ENCODE data around the gene SLC22A31.
"Not testable (repeated sequence)": the region's sequence is repeated elsewhere in the genome, so short reads cannot be mapped to it uniquely, and the experiment has no call there.

The SLC22A31 gene

GRCh38 chr16:89186593-89187031, 13.7 kb downstream of the SLC22A31 start:
- not testable (repeated sequence) for H3K14ac ChIP-seq (ENCODE audit: low read length); H3K27me3 ChIP-seq (ENCODE audit: insufficient read depth, low read length); H2AK5ac ChIP-seq (ENCODE audit: low read length); H3K4me2 ChIP-seq (ENCODE audit: low read length); H2BK120ac ChIP-seq (ENCODE audit: insufficient read depth, low read length, poor library complexity); H3K4me3 ChIP-seq (ENCODE audit: low read depth, low read length); H3K9me3 ChIP-seq (ENCODE audit: insufficient read depth, low read depth, low read length); H3K18ac ChIP-seq (ENCODE audit: low read length); H3K4ac ChIP-seq (ENCODE audit: low read depth, low read length); H2AFZ ChIP-seq (ENCODE audit: insufficient read depth, low read length, poor library complexity); H3K9ac ChIP-seq (ENCODE audit: low read length); H4K91ac ChIP-seq (ENCODE audit: low read depth, low read length); H3K79me2 ChIP-seq (ENCODE audit: control insufficient read depth, insufficient read depth, low read length, poor library complexity); H3K36me3 ChIP-seq (ENCODE audit: control insufficient read depth in 1 of 2, insufficient read depth in 2 of 2, low read length in 2 of 2); H3K27ac ChIP-seq (ENCODE audit: low read depth, low read length); H2BK12ac ChIP-seq (ENCODE audit: low read length); H3K23ac ChIP-seq (ENCODE audit: low read length); H2BK5ac ChIP-seq (ENCODE audit: low read depth, low read length, poor library complexity); H3K79me1 ChIP-seq (ENCODE audit: low read length); H3K4me1 ChIP-seq (ENCODE audit: control insufficient read depth in 1 of 2, insufficient read depth in 2 of 2, low read length in 2 of 2); DNase-seq; H4K8ac ChIP-seq (ENCODE audit: low read depth, low read length); H4K12ac ChIP-seq (ENCODE audit: low read depth, low read length)
- no CpG with 5 or more reads among the region's 20 CpGs for WGBS (ENCODE audit: extremely low coverage, insufficient coverage, insufficient read length)

- not testable (repeated sequence) for H3K4me3 ChIP-seq (ENCODE audit: low read depth, low read length); H2BK120ac ChIP-seq (ENCODE audit: insufficient read depth, low read length, poor library complexity); H3K14ac ChIP-seq (ENCODE audit: low read length); H3K27me3 ChIP-seq (ENCODE audit: insufficient read depth, low read length); H3K9me3 ChIP-seq (ENCODE audit: insufficient read depth, low read depth, low read length); H3K4me1 ChIP-seq (ENCODE audit: control insufficient read depth in 1 of 2, insufficient read depth in 2 of 2, low read length in 2 of 2); H4K91ac ChIP-seq (ENCODE audit: low read depth, low read length); H4K12ac ChIP-seq (ENCODE audit: low read depth, low read length); H3K4ac ChIP-seq (ENCODE audit: low read depth, low read length); H2BK12ac ChIP-seq (ENCODE audit: low read length); H3K27ac ChIP-seq (ENCODE audit: low read depth, low read length); H3K79me1 ChIP-seq (ENCODE audit: low read length); H3K4me2 ChIP-seq (ENCODE audit: low read length); H3K9ac ChIP-seq (ENCODE audit: low read length); H2AK5ac ChIP-seq (ENCODE audit: low read length); H3K23ac ChIP-seq (ENCODE audit: low read length); H3K18ac ChIP-seq (ENCODE audit: low read length); H2AFZ ChIP-seq (ENCODE audit: insufficient read depth, low read length, poor library complexity); DNase-seq; H3K36me3 ChIP-seq (ENCODE audit: control insufficient read depth in 1 of 2, insufficient read depth in 2 of 2, low read length in 2 of 2); H4K8ac ChIP-seq (ENCODE audit: low read depth, low read length); H3K79me2 ChIP-seq (ENCODE audit: control insufficient read depth, insufficient read depth, low read length, poor library complexity); H2BK5ac ChIP-seq (ENCODE audit: low read depth, low read length, poor library complexity)
- no CpG with 5 or more reads among the region's 30 CpGs for WGBS (ENCODE audit: extremely low coverage, insufficient coverage, insufficient read length)
Observed at GRCh38 chr16:89185887-89186592, 14.3 kb downstream of the SLC22A31 start.

- H3K4ac ChIP-seq (ENCODE audit: low read depth, low read length): no peak overlapping the region
- no peak for DNase-seq
- H2AFZ ChIP-seq (ENCODE audit: insufficient read depth, low read length, poor library complexity): no peak overlapping the region
- H2BK12ac ChIP-seq (ENCODE audit: low read length): no peak overlapping the region
- no peak overlapping the region for H3K9ac ChIP-seq (ENCODE audit: low read length)
- H3K18ac ChIP-seq (ENCODE audit: low read length): no peak overlapping the region
- no peak overlapping the region for H3K27ac ChIP-seq (ENCODE audit: low read depth, low read length)
- no peak overlapping the region for H3K23ac ChIP-seq (ENCODE audit: low read length)
- WGBS (ENCODE audit: extremely low coverage, insufficient coverage, insufficient read length): no CpG with 5 or more reads among the region's 48 CpGs
- no peak overlapping the region for H4K91ac ChIP-seq (ENCODE audit: low read depth, low read length)
- H2BK5ac ChIP-seq (ENCODE audit: low read depth, low read length, poor library complexity): no peak overlapping the region
- no peak overlapping the region for H3K4me2 ChIP-seq (ENCODE audit: low read length)
- no peaks in the 10 kb centered on the region for H3K36me3 ChIP-seq (ENCODE audit: control insufficient read depth in 1 of 2, insufficient read depth in 2 of 2, low read length in 2 of 2)
- H4K12ac ChIP-seq (ENCODE audit: low read depth, low read length): no peak overlapping the region
- no peak overlapping the region for H2AK5ac ChIP-seq (ENCODE audit: low read length)
- no peaks in the 10 kb centered on the region for H3K79me2 ChIP-seq (ENCODE audit: control insufficient read depth, insufficient read depth, low read length, poor library complexity)
- H3K27me3 ChIP-seq (ENCODE audit: insufficient read depth, low read length): no peaks in the 10 kb centered on the region
- no peak overlapping the region for H4K8ac ChIP-seq (ENCODE audit: low read depth, low read length)
- H3K9me3 ChIP-seq (ENCODE audit: insufficient read depth, low read depth, low read length): peaks cover 2% of the 10 kb centered on the region
- H3K14ac ChIP-seq (ENCODE audit: low read length): no peak overlapping the region
- no peak overlapping the region for H2BK120ac ChIP-seq (ENCODE audit: insufficient read depth, low read length, poor library complexity)
- H3K4me3 ChIP-seq (ENCODE audit: low read depth, low read length): no peak overlapping the region
- no peaks in the 10 kb centered on the region for H3K4me1 ChIP-seq (ENCODE audit: control insufficient read depth in 1 of 2, insufficient read depth in 2 of 2, low read length in 2 of 2)
- no peaks in the 10 kb centered on the region for H3K79me1 ChIP-seq (ENCODE audit: low read length)
Observed at GRCh38 chr16:89184933-89185794, 15.2 kb downstream of the SLC22A31 start.

GRCh38 chr16:89184677-89184932, 15.7 kb downstream of the SLC22A31 start:
- Histone ChIP-seq H3K18ac (ENCODE audit: low read length) (no peak overlapping the region), H2BK12ac (ENCODE audit: low read length) (no peak overlapping the region), H3K27ac (ENCODE audit: low read depth, low read length) (no peak overlapping the region), H3K4me1 (ENCODE audit: control insufficient read depth in 1 of 2, insufficient read depth in 2 of 2, low read length in 2 of 2) (no peaks in the 10 kb centered on the region), H3K14ac (ENCODE audit: low read length) (no peak overlapping the region), H2BK5ac (ENCODE audit: low read depth, low read length, poor library complexity) (no peak overlapping the region), H2AFZ (ENCODE audit: insufficient read depth, low read length, poor library complexity) (no peak overlapping the region), H2BK120ac (ENCODE audit: insufficient read depth, low read length, poor library complexity) (no peak overlapping the region), H2AK5ac (ENCODE audit: low read length) (no peak overlapping the region), H3K79me2 (ENCODE audit: control insufficient read depth, insufficient read depth, low read length, poor library complexity) (no peaks in the 10 kb centered on the region), H4K8ac (ENCODE audit: low read depth, low read length) (no peak overlapping the region), H3K4me2 (ENCODE audit: low read length) (no peak overlapping the region), H3K4ac (ENCODE audit: low read depth, low read length) (no peak overlapping the region), H4K91ac (ENCODE audit: low read depth, low read length) (no peak overlapping the region), H3K36me3 (ENCODE audit: control insufficient read depth in 1 of 2, insufficient read depth in 2 of 2, low read length in 2 of 2) (no peaks in the 10 kb centered on the region), H3K9me3 (ENCODE audit: insufficient read depth, low read depth, low read length) (peaks cover 4% of the 10 kb centered on the region), H3K27me3 (ENCODE audit: insufficient read depth, low read length) (no peaks in the 10 kb centered on the region), H3K9ac (ENCODE audit: low read length) (no peak overlapping the region), H3K4me3 (ENCODE audit: low read depth, low read length) (no peak overlapping the region), H4K12ac (ENCODE audit: low read depth, low read length) (no peak overlapping the region), H3K23ac (ENCODE audit: low read length) (no peak overlapping the region), H3K79me1 (ENCODE audit: low read length) (no peaks in the 10 kb centered on the region)
- no CpG with 5 or more reads among the region's 9 CpGs for WGBS (ENCODE audit: extremely low coverage, insufficient coverage, insufficient read length)
- DNase-seq: no peak

Data from trophoblast cell (in vitro differentiated cells and primary cell).